ENCODE measurements around the gene GADD45B. TPM values are rescaled to one million over a fixed set of nuclear protein-coding genes. Genes with fewer than 3 reads are reported as not detected.

GADD45B gene
- 31.1 and 67.3 TPM in 2 replicates for total RNA-seq (ENCODE audit: low replicate concordance)
- long read RNA-seq, transcript GADD45B-201 (4 exons, 1,373 nt) = major isoform, 9 of 9 reads
- long read RNA-seq, partial matches to known transcripts = 0 of 9 reads
- long read RNA-seq, other reads (novel, unspliced or antisense) = 0 of 9 reads

GRCh38 chr19:2475702-2476450 lies at the start of gene GADD45B:
GADD45B (plus strand) TSS chr19:2476127; CDS start chr19:2476359, 232 bp downstream.
- H3K27me3 Mint-ChIP-seq = peaks cover 38% of the 10 kb centered on the region
- no peaks in the 10 kb centered on the region for H3K36me3 Mint-ChIP-seq
- DNase-seq (ENCODE audit: extremely low spot score, unreplicated experiment) = peak; percentile 98
- H3K4me1 Mint-ChIP-seq (ENCODE audit: unreplicated experiment) = peaks cover 14% of the 10 kb centered on the region
- no peak for TF ChIP-seq CTCF (conservative IDR thresholded peaks at IDR 0.05)
- peak within 1 kb of the TSS; percentile 97 for H3K4me3 Mint-ChIP-seq
- H3K27ac Mint-ChIP-seq = peak within 1 kb of the TSS; percentile 97
- H3K9me3 Mint-ChIP-seq = no peaks in the 10 kb centered on the region

- no peak for TF ChIP-seq CTCF (conservative IDR thresholded peaks at IDR 0.05)
- H3K4me3 Mint-ChIP-seq = peak overlapping the region; percentile 97
- H3K27ac Mint-ChIP-seq = peak overlapping the region; percentile 99
- H3K27me3 Mint-ChIP-seq = no peaks in the 10 kb centered on the region
- H3K9me3 Mint-ChIP-seq = no peaks in the 10 kb centered on the region
- peaks cover 7% of the 10 kb centered on the region for H3K4me1 Mint-ChIP-seq (ENCODE audit: unreplicated experiment)
- no peak for DNase-seq (ENCODE audit: extremely low spot score, unreplicated experiment)
- peaks cover 4% of the 10 kb centered on the region for H3K36me3 Mint-ChIP-seq
Measured at GRCh38 chr19:2426611-2427428, 49.1 kb upstream of the GADD45B start.

- Mint-ChIP-seq H3K4me1 (ENCODE audit: unreplicated experiment) (peaks cover 7% of the 10 kb centered on the region), H3K9me3 (no peaks in the 10 kb centered on the region), H3K27ac (peak within 1 kb of the TSS; percentile 99), H3K36me3 (peaks cover 4% of the 10 kb centered on the region), H3K4me3 (peak within 1 kb of the TSS; percentile 97), H3K27me3 (no peaks in the 10 kb centered on the region)
- peak; percentile 99 for DNase-seq (ENCODE audit: extremely low spot score, unreplicated experiment)
- no peak for TF ChIP-seq CTCF (conservative IDR thresholded peaks at IDR 0.05)
Measured at GRCh38 chr19:2427429-2428320, 48.3 kb upstream of the GADD45B start, which contains the start of gene TIMM13. TIMM13 (minus strand) TSS chr19:2427586; CDS start chr19:2427533, 53 bp downstream.

GRCh38 chr19:2428321-2428690 lies 47.6 kb upstream of the GADD45B start:
- Mint-ChIP-seq H3K9me3 (no peaks in the 10 kb centered on the region), H3K4me3 (peak overlapping the region; percentile 97), H3K27ac (peak overlapping the region; percentile 99), H3K4me1 (ENCODE audit: unreplicated experiment) (peaks cover 7% of the 10 kb centered on the region), H3K27me3 (no peaks in the 10 kb centered on the region), H3K36me3 (peaks cover 4% of the 10 kb centered on the region)
- TF ChIP-seq CTCF (conservative IDR thresholded peaks at IDR 0.05) = no peak
- DNase-seq (ENCODE audit: extremely low spot score, unreplicated experiment) = no peak
